Stimulated activated naive CD8-positive, alpha-beta T cell treated with anti-CD3 and anti-CD28 coated beads, Interleukin-15, Interleukin-2, amounts not matched to agents 100 U/mL and 50 U/mL, for 24 hours (primary cell): ENCODE data around the gene TRIO.
A peak's percentile ranks its signal among the peaks of the same experiment; 100 is the strongest.

Source experiments
- ATAC-seq: fragments of 150-1000 bp; cut with Tn5 transposase; one replicate; pipeline ENCODE4 v1.10.0; 2021
- DNase-seq: peaks from one replicate; pipeline ENCODE4 v3.0.0; 2021

Gene TRIO

DNA sequence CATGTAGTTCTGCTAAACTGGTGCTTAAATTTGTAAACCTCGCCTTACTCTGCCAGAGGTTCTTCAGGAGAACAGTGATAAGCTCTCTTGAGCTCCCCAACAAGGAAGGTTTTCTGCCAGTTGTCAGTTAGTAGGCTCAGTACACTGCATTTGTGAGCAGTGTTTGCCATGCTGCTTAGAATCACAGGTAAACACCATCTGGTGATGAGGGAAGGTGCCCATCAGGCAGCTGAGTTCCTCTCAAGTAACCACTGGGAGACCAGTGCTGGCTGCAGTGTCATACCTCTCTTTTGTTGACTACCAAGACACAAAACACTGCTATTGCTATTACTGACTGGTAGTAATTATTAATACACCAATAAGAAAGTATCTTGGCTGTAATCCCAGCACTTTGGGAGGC lies 252.3 kb downstream of the TRIO start:
- ATAC-seq (no peak), DNase-seq (no peak)

DNA sequence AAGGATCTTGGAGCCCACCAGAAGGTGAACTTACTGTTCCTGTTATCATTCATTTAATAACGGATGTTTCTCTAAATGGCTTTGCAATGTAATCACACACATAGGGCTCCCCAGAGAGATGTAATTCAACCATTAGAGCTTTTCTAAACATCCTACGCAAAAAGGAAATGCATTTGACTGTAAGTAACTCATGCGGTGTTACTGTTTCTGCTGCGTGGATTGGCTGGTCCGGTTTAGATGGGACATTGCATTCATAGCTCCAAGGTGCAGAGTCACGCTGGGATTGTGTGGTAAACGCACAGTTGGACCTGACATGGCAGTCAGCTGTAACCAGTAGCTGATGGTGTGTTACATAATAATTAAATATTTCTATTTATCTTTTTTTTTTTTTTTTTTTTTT lies 252.9 kb downstream of the TRIO start:
- no peak for DNase-seq
- no peak for ATAC-seq

DNA sequence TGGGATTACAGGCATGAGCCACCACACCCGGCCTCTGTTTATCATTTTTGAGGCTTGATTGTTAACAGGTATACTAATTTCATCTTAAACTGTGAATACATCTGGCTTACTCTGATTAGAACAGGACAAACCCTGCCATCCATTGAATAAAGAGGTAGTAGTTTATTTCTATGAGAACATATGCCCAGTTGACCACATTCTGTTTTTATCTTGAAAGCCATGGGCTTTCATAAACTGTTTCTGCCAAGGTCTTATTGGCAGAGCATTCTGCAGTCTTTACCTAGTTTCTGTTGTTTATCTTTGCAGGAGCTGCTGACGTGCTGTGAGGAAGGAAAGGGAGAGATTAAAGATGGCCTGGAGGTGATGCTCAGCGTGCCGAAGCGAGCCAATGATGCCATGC lies 253.6 kb downstream of the TRIO start:
- ATAC-seq: no peak

GRCh38 chr5:14397717-14398116 lies 254.6 kb downstream of the TRIO start:
- DNase-seq: no peak
- no peak for ATAC-seq

More for the DNA sequence above, 253.6 kb downstream of the TRIO start:
- DNase-seq: no peak

GRCh38 chr5:14399054-14399692 lies 256.0 kb downstream of the TRIO start:
- no peak for DNase-seq
- peak; percentile 52 for ATAC-seq

GRCh38 chr5:14400085-14400484 lies 256.9 kb downstream of the TRIO start:
- DNase-seq (no peak), ATAC-seq (peak; percentile 40)

DNA sequence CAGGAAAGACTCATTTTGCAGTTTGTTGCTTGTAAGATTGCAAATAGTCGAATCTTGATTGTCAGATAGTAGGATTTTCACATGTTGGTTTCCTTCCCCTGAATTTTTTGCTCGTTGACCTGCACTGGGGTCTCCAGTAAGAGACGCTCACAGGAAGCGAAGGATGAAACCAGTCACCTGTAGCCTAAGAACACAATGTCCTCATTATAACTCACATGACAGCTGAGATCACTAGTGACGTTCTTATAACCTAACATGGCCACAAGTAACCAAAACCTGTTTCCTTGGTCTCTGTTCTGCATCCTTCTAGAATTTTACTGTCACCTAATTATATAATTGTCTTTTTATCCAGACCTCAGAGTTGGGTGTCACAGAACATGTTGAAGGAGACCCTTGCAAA lies 257.5 kb downstream of the TRIO start:
- ATAC-seq (no peak), DNase-seq (no peak)

- no peak for ATAC-seq
- no peak for DNase-seq
Measured at GRCh38 chr5:14401639-14402038, 258.5 kb downstream of the TRIO start.

GRCh38 chr5:14402424-14402823 lies 259.3 kb downstream of the TRIO start:
- DNase-seq: no peak
- ATAC-seq: no peak

DNA sequence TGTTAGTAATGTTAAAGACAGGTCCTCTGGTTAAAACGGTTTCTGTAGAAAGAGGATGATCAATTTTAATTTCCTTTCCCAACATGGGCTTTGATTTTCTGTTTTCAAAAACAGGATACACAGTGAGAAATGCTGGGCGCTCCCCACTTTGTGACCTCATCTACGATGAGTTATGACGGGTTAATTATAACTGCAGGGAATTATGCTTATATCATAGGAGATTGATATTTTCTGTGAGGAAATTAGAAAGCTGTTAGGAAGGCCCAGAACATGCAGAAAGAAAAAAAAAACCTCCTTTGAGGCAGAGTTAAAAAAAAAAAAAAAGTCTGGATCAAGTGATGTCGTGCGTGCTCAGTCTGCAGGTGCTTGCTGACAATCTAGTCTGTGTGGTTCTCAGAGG lies 261.6 kb downstream of the TRIO start:
- no peak for ATAC-seq
- DNase-seq: no peak

- DNase-seq (no peak), ATAC-seq (no peak)
Measured at GRCh38 chr5:14405267-14405666, 262.1 kb downstream of the TRIO start.

GRCh38 chr5:14405706-14406553 lies 262.8 kb downstream of the TRIO start:
- no peak for ATAC-seq

GRCh38 chr5:14406554-14406849 lies 263.4 kb downstream of the TRIO start:
- DNase-seq (no peak), ATAC-seq (no peak)

More at GRCh38 chr5:14405706-14406553, 262.8 kb downstream of the TRIO start:
- no peak for DNase-seq

GRCh38 chr5:14407051-14407450 lies 263.9 kb downstream of the TRIO start:
- no peak for ATAC-seq

GRCh38 chr5:14407746-14408175 lies 264.6 kb downstream of the TRIO start:
- ATAC-seq (no peak), DNase-seq (no peak)

More at GRCh38 chr5:14407051-14407450, 263.9 kb downstream of the TRIO start:
- DNase-seq: no peak

- peak; percentile 37 for ATAC-seq
- DNase-seq: no peak
Measured at GRCh38 chr5:14408969-14409586, 265.9 kb downstream of the TRIO start.

DNA sequence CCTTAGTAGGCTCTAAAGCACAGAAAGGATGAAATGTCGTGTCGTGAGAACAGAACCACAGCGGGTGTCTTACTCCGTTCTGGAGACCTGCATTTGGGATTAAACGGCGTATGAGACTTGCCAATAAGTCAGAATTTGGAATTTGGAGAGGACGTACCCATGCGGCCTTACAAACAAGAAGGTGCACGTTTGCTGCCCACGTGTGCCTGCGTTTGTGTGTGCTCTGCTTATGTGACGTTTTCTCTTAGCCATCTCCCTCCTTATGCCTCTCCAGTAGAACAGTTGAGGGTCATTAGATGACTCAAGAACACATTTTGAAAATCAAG lies 266.9 kb downstream of the TRIO start:
- ATAC-seq: no peak
- no peak for DNase-seq

DNA sequence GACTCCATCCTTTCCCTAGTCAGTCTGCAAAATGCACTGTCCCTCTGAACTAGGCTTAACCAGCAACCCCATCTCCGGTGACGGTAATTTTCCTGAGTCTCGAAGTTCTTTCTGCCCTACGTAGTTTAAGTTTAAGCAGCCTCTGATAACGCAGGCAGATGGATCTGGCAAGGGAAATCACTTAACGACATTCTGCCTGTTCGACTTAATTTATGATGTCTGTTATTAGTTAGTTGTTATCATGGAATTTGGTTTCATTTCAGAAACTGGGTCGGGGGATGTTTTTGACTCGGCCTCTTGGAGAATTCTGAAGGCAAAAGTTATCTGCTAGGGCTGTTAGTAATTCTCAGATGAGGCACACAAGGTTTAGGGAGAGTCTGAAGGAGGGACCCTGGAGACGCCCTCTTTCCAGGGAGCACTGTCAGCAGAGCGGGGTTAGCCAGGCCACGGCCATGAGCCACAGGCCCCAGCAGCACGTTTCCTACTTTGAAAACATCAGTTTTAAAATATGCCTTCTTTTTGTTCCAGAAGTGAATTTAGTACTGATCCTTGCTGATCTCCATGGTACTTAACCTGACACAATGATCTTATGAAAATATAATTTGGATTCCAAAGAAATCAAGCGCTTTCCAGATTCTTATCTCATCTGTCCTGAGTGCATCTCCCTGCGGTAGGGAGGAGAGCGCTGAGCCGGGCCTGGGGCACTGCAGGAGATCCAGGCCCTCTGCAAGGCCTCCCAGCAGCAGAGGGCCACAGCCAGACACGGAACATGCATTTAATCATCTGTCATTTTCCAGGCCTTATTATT lies 267.5 kb downstream of the TRIO start:
- ATAC-seq: no peak
- DNase-seq: no peak

GRCh38 chr5:14411216-14411615 lies 268.1 kb downstream of the TRIO start:
- DNase-seq (no peak), ATAC-seq (no peak)

DNA sequence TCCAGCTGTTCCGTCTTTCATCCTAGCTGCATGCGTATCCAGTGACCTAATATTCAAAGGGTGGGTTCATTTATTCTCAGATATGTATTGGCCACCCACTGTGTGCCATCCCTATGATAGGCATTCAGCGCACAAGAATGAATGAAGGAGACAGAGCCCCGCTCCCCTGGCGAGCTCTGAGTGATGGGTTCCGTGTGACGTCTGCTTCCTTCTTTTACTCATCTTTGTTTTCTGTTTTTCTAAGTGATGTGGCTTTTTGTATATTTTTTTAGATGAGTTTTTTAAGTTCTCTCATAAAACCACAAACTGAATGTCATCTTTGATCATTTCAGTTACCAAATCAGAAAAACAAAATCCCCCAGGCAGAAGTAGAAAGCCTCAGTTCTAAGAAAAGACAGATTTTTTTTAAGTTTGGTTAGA lies 270.2 kb downstream of the TRIO start:
- peak; percentile 48 for ATAC-seq
- DNase-seq: peak; percentile 30

DNA sequence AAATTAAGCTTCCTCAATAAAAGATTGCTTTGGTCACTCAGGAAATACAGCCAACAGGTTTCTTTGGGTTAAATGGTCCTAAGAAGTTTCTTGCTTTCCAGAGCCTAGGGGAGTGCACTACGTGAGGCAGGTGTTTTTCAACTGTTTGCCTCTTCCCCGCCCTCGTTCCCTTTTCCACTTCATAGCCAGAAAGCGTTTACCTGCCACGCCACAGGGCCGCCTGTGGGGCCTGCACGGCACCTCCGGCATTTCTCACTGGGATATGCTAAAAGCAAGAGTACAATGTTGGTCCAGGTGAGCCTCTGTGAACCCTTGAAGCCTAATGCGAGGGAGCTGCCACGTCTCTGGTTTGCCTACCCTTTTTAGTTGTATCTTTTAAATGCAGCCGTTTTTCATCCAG lies 270.9 kb downstream of the TRIO start:
- ATAC-seq: no peak
- no peak for DNase-seq

DNA sequence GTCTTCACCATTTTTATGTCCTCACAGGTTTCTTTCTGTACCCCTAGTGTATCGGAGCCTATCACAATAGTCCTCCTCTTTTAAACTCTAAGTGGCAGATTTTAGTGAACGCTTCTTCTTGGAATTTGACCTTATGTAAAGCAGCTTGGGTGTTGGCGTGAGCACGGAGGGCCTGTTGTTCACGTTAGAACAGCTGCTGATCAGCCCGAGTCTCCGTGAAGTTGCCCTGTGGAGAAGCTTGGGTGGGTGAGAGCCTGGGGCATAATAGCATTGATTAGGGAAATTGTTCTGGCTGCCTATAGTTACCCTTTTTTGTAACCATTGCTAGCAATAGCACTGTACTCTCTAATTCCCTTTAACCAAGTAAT lies 271.5 kb downstream of the TRIO start:
- ATAC-seq (no peak), DNase-seq (peak; percentile 19)
